Fibroblast of skin of right quadriceps (primary cell): Measurements from ENCODE around the gene CAPN15.
"Not testable (repeated sequence)": the region's sequence is repeated elsewhere in the genome, so short reads cannot be mapped to it uniquely, and the experiment has no call there.

ENCODE experiments used
- DNase-seq: peaks from one replicate; pipeline ENCODE4 v3.0.0-alpha.2; 2013

CAPN15 gene

DNA sequence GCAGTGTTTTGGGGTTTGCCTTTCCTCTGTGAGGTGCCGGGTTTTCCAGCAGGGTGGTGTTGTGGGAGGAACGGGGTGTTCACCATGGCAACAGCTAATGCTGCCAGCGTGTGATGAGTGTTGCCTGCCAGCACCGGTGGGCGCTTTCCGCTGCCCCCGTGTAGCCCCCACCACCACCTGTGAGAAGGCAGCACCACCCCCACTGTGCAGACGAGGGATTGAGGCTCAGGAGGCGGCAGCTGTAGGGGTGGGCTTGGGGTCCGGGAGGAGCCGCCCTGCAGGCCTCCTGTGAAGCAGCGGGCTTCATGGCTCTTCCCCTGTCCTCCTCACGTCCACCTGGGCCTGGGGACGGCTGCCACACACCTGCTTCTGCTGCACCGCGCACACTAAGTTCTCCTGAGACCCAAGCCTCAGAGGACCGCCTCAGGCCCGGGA is 67.6 kb downstream of the CAPN15 start:
- no peak for DNase-seq

DNA sequence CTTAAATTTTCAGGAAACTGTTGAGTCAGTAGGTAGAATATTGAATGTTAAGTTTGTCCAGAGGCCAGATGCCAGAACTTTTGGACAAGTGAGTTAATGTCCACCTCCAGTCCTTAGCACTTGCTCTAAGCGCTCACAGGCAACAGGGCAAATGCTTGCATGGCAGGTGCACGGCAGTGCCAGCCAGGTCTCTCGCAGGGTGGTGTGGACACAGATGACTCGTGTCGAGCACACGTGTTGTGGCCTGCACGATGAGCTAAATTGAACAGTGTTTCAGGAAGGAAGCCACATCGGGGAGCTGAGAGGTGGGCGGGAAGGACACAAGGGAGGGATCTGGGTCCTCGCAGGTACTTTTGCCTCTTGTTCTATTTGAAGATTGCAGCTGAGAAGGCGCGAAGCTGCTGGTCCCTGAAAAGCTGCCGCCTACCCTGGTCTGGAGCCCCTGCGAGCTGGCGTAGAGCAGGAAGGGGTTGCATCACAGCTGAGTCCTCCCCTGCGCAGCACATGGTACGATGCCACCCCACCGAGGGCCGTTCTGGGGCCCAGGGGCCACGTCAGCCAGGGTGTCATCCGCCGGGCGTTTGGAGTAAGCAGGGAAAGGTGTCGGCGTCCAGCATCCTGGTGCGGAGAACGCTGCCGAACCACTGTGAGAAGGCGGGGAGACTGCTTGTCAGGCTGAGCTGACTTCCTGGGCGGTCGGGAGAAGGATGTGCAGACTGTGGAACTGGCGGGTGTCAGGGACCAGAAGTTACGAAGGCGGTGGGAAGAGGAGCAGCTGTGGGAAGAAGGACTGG is 68.6 kb downstream of the CAPN15 start:
- no peak for DNase-seq

DNA sequence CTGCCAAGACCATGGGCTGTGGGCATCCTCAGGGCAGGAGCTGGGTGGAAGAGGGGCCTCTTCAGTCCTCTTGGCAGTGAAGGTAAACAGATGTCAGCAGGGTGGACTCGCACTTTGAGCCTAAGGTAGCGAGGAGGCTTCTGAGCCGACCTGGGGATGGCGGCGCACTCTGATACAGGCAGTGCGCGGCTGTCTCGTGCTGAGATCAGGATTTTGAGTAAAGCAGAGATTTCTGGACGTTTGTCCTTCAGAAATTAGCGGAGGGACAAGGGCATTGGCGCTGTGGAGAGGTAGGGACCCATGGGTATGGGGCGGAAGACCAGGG is 69.2 kb downstream of the CAPN15 start:
- DNase-seq: no peak

DNA sequence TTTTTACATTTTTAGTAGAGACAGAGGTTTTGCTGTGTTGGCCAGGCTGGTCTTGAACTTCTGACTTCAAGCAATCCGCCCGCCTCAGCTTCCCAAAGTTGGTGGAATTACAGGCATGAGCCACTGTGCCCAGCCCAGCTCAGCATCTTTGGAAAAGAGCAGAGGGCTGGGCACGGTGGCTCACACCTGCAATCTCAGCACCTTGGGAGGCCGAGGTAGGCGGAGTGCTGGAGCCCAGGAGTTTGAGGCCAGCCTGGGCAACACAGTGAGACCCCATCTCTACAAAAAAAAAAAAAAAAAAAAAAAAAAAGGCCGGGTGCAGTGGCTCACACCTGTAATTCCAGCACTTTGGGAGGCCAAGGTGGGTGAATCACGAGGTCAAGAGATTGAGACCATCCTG is 70.1 kb downstream of the CAPN15 start:
- DNase-seq: not testable (repeated sequence)

DNA sequence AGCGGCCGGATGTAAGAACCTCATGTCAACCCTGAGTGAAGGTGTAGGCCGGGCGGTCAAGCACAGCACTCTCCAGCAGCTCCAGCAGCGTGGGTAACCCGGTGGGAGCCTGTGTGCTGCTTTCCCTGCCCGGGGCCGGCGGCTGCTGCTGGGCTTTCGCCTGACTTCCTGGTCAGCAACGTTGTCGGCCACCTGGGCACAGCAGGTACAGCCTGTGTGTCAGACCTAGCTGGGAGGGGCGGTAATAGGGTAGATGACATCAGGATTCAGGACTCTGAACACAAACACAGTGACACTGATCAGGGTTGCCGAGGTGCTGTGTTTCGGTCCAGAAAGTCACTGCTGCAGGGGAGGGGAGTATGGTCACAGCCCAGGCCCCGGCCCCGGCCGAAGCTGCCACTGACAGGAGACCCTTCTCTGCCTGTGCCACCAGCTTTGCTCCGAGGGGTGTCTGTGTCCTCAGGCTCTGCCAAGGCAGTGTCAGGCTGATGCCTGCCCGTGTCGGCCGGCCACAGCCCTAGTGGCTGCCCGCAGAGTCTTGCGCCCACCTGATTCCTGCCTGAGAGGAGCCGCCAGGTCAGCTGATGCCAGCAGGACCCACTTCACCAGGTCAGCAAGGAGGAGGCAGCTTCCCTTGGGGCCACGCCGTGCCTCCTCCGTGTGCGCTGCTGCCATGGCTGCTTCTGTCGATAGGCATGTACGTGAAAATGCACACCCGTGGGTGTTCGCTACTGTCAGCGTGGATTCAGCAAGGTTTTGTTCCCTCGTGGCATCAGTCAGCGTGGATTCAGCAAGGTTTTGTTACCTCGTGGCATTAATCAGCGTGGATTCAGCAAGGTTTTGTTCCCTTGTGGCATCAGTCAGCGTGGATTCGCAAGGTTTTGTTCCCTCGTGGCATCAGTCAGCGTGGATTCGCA is 71.6 kb downstream of the CAPN15 start:
- no peak for DNase-seq

DNA sequence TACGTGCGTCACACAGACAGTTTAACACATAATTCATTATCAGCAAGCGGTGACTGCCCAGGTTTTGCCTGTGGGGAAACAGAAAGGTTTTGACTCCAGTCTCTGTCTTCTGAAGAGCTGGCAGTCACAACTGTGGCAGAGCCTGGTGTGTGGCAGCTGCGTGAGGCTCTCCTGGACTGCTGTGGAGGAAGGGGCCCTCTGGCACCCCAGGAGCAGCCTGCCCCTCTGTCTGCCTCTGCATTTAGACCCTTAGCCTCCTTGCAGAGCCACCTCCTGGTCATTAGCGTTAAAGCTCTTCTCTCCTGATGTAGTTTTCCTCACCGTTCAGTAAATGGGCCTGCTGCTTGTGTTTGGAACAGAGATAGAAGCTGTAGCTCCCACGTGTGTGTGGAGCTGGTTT is 73.3 kb downstream of the CAPN15 start:
- DNase-seq: no peak

DNA sequence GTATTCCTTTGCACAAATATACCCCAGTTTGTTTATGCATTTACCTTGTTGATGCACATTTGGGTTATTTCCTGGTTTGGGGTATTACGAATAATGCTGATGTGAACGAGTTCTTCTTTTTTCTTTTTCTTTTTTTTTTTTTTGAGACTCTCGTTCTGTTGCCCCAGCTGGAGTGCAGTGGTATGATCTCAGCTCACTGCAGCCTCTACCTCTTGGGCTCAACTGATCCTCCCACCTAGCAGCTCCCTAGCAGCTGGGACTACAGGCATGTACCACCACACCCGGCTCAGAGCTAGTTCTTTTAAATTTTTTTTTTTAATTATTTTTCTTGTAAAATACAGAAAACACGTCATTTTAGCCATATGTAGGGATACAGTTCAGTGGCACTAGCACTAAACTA is 76.4 kb downstream of the CAPN15 start:
- no peak for DNase-seq
